Keratinocyte (primary cell): ENCODE measurements around the gene PPP1R14B.

Experiments
- CTCF ChIP-seq, 3 experiments: IDR thresholded peaks in 1 of 3; conservative IDR thresholded peaks in 1 of 3; optimal IDR thresholded peaks in 1 of 3; 2 replicates in 2 of 3; 3 replicates in 1 of 3; pipeline versions ENCODE3 to v1.5.1; 2011; ENCODE audit warnings: low read length in 3 of 3, mild to moderate bottlenecking in 3 of 3, moderate library complexity in 2 of 3, control low read depth in 1 of 3, inconsistent platforms in 1 of 3; ENCODE audit not compliant: insufficient read depth in 2 of 3; ENCODE audit errors: extremely low read depth in 1 of 3
- EZH2 ChIP-seq: IDR thresholded peaks from one replicate; pipeline ENCODE4 v1.6.1; 2012; ENCODE audit warnings: inconsistent platforms, mild to moderate bottlenecking, low read length, moderate library complexity

DNA sequence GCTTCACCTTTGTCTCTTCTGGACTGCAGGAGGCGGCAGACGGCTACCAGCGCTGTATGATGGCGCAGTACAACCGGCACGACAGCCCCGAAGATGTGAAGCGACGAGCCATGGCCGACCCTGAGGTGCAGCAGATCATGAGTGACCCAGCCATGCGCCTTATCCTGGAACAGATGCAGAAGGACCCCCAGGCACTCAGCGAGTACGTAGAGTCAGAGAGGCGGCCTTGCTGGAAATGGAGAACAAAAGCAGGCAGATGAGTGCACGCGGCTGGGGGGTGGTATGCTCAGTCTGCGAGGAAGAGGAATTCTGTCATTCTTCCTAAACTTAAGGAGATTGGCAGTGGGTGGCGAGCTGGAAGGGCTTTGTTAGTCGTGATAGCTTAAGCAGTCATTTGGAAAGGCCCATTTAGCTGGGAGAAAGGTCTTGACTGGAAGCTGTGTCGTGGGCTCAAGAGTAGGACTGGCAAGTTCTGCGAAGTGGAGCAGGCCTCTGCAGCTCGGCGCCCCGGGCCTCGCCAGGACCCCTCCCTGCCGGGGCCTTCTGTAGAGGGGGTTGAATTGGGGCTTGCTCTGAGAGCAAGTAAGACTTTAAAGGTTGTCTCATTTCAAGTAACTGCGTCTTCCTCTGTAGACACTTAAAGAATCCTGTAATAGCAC lies 43.2 kb downstream of the PPP1R14B start:
- TF ChIP-seq CTCF (optimal IDR thresholded peaks at IDR 0.05 in 1 of 3, IDR thresholded peaks at IDR 0.05 in 1 of 3, conservative IDR thresholded peaks at IDR 0.05 in 1 of 3; ENCODE audit: extremely low read depth in 1 of 3, insufficient read depth in 2 of 3, low read length in 3 of 3) (no peak), EZH2 (no peak)
